Kidney epithelial cell (primary cell): ENCODE measurements around the gene AKT2. TPM values are rescaled to one million over a fixed set of nuclear protein-coding genes. Genes with fewer than 3 reads are reported as not detected.

Experiments used
- DNase-seq: peaks from one replicate; pipeline ENCODE4 v3.0.0-alpha.2; 2010; ENCODE audit warnings: low read depth
- H3K27me3 ChIP-seq: 2 replicates; pipeline ENCODE4 v1.6.0; 2011; ENCODE audit warnings: low read length; ENCODE audit not compliant: control insufficient read depth, insufficient read depth
- H3K36me3 ChIP-seq: 2 replicates; pipeline ENCODE4 v1.5.1; 2011; ENCODE audit warnings: low read length; ENCODE audit not compliant: control insufficient read depth, insufficient read depth
- H3K4me3 ChIP-seq: 2 replicates; pipeline ENCODE4 v1.5.1; 2011; ENCODE audit warnings: low read depth, mild to moderate bottlenecking, control low read depth, low read length
- CTCF ChIP-seq: IDR thresholded peaks from 2 replicates; pipeline ENCODE4 v1.5.1; 2011; ENCODE audit warnings: mild to moderate bottlenecking, moderate library complexity, low read length, control low read depth, inconsistent platforms; ENCODE audit not compliant: insufficient read depth, poor library complexity, severe bottlenecking
- total RNA-seq: library from RNA; depleted of rRNA; stranded (reverse); fragments of >200 nt; gene quantifications from 2 replicates; pipeline ENCODE4 v1.2.3, GENCODE V29; 2015

Gene AKT2
- total RNA-seq, 1 donor from 2014 or later = 73.5 TPM

GRCh38 chr19:40208602-40209001 lies 76.5 kb downstream of the AKT2 start:
- Histone ChIP-seq H3K27me3 (no peaks in the 10 kb centered on the region), H3K4me3 (no peak overlapping the region), H3K36me3 (no peaks in the 10 kb centered on the region)
- TF ChIP-seq CTCF = no peak
- no peak for DNase-seq

- H3K27me3 ChIP-seq = no peaks in the 10 kb centered on the region
- no peak overlapping the region for H3K4me3 ChIP-seq
- no peak for DNase-seq
- no peak for TF ChIP-seq CTCF
- H3K36me3 ChIP-seq = no peaks in the 10 kb centered on the region
Measured at GRCh38 chr19:40205760-40206159, 79.4 kb downstream of the AKT2 start.

GRCh38 chr19:40204381-40204780 lies 80.8 kb downstream of the AKT2 start:
- no peaks in the 10 kb centered on the region for H3K36me3 ChIP-seq
- no peak for TF ChIP-seq CTCF

GRCh38 chr19:40200341-40201099 lies 84.6 kb downstream of the AKT2 start:
- Histone ChIP-seq H3K27me3 (no peaks in the 10 kb centered on the region), H3K36me3 (no peaks in the 10 kb centered on the region), H3K4me3 (no peak overlapping the region)
- no peak for DNase-seq
- TF ChIP-seq CTCF = no peak

More at GRCh38 chr19:40204381-40204780, 80.8 kb downstream of the AKT2 start:
- no peak overlapping the region for H3K4me3 ChIP-seq
- no peaks in the 10 kb centered on the region for H3K27me3 ChIP-seq
- DNase-seq = no peak

- DNase-seq = no peak
- H3K27me3 ChIP-seq = no peaks in the 10 kb centered on the region
- H3K36me3 ChIP-seq = no peaks in the 10 kb centered on the region
- no peak for TF ChIP-seq CTCF
- H3K4me3 ChIP-seq = no peak overlapping the region
Measured at GRCh38 chr19:40198272-40198990, 86.7 kb downstream of the AKT2 start.
